Testis (tissue), 2 donors: ENCODE measurements around the gene CAMKV.

Experiments
- CTCF ChIP-seq, 3 experiments: fragments of 450-650 bp in 2 of 3; fragments of 200-600 bp in 1 of 3; sonication (generic) in 1 of 3; IDR thresholded peaks; one replicate each; pipeline ENCODE4 v1.5.1; 2016 to 2019; ENCODE audit warnings: antibody characterized with exemption in 3 of 3, mild to moderate bottlenecking in 2 of 3, moderate library complexity in 1 of 3
- POLR2A ChIP-seq: fragments of 450-650 bp; IDR thresholded peaks from one replicate; pipeline ENCODE4 v1.6.1; 2017; ENCODE audit warnings: antibody characterized with exemption, mild to moderate bottlenecking, moderate library complexity

GRCh38 chr3:49908373-49909199, 38.9 kb upstream of the CAMKV start:
- TF ChIP-seq POLR2A: no peak
- no peak for TF ChIP-seq CTCF (IDR thresholded peaks at IDR 0.05)
